HG03060 (cell line): Measurements from ENCODE around the gene MIS18A.

Experiments
- ATAC-seq: cut with Tn5 transposase; IDR thresholded peaks from one replicate; pipeline ENCODE4 v1.9.1; 2021; ENCODE audit warnings: low read depth, moderate number of reproducible peaks; ENCODE audit not compliant: unreplicated experiment

Gene MIS18A

GRCh38 chr21:32256873-32257620 lies 21.8 kb downstream of the MIS18A start:
- ATAC-seq, result no peak

GRCh38 chr21:32256251-32256650 lies 22.6 kb downstream of the MIS18A start:
- no peak for ATAC-seq

DNA sequence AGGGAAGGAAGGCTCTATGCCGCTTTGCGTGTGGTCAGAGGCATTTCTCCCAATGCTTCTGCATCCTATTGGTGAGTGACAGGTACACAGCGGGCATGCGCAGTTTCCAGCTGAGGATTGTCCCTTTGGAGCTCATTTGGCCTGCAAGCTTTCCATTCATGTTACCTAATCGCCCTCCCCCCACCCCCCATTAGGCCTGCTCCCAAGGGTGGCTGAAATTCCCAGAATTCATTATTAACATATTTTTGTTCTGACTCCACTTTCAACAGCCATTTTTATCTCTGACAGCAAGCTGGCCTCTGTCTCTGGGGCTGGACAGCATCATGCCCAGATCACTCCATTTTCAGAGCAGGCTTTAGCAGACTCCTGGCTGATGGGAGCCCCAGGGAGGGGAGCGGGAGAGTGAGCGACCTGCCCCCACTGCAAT lies 25.6 kb downstream of the MIS18A start:
- no peak for ATAC-seq

DNA sequence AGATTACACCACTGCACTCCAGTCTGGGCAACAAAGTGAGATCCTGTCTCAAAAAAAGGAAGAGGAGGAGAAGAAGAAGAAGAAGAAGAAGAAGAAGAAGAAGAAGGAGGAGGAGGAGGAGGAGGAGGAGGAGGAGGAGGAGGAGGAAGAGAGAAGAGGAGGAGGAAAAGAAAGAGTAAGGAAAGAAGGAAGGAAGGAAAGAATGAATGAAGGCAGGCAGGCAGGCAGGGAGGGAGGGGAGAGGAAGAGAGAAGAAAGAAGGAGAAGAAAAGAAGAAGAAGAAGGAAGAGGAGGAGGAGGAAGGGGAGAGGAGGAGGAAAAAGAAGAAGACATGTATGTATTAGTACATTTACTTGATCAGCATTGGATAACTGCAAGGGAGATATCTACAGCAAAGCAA lies 26.7 kb downstream of the MIS18A start:
- ATAC-seq, result no peak

GRCh38 chr21:32249511-32250280 lies 29.2 kb downstream of the MIS18A start:
- ATAC-seq, result no peak

DNA sequence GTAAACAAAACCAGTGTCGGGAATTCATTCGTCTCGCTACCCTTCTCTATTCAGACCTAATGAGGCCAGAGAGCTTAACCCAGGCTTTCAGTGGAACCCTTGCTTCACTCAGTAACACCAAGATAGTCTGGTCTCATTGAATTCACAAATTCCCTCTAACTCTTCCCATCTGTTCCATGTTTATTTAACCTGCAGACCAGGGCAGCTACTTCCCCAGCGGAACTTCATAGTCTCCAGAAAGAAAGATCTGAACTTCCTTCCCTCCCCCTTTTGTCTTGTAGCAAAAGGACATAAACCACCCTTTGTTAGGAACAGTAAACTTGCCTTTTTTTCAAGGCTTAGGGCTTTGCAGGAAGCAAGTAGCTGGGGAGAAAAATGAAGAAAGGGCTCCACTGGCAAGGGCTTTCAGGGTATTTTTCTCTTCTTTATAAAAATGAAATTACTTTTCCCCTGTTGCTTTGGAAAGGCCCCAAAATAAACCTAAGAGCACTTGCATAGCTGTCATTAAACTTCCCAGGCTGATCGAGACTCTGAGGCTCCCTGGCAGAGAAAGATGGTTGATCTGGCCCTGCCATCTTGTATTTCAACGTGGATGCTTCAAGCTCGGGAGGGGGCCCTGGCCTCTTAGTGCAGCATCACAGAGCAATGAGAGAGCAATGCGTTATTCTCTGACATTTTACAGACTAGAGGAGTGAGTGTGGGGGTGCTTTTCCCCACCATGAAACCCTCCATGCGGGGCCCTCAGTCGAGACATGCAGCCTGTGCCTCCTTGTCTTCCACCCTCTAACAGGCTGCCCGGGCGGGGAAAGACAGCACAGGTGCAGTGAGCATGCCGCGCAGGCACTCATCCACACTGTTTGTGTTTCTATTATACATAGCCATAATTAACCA lies 30.0 kb downstream of the MIS18A start:
- ATAC-seq, result no peak

- no peak for ATAC-seq
Observed at GRCh38 chr21:32246571-32247140, 32.2 kb downstream of the MIS18A start.

DNA sequence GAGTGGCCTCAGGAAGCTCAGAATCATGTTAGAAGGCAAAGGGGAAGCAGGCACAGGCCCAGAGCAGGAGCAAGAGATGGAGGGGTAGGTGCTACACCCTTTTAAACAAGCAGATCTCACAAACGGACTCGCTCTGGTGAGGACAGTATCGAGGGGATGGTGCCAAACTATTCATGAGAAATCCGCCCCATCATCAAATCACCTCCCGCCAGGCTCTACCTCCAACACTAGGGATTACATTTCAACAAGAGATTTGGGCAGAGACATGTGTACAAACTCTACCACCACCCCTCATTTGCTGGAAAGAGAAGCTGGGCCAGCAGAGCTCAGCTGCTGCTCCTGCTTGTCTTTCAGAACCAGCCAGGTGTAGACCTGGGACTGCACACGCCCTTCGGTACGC lies 32.9 kb downstream of the MIS18A start:
- ATAC-seq, result no peak

- no peak for ATAC-seq
Observed at GRCh38 chr21:32240851-32241687, 37.8 kb downstream of the MIS18A start.

GRCh38 chr21:32239551-32239950 lies 39.3 kb downstream of the MIS18A start:
- ATAC-seq, result no peak

- ATAC-seq, result no peak
Observed at GRCh38 chr21:32238063-32238462, 40.8 kb downstream of the MIS18A start.

DNA sequence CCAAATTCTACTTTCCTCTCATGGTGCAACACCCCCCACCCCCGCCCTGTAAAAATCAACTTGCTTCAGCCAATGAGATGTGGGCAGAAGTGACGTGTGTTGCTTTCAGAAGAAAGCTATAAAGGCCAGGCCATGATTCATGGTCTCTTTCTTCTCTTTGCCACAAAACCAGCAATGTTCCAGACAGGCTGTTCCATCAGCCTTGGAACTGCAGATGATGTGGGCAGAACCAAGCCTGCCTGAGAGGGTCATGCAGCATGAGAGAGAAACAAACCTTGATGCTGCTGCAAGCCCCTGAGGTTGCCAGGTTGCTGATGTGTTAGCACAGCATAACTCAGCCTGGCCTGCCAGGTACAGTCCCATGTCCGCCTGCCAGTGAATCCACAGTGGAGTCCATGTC lies 41.8 kb downstream of the MIS18A start:
- no peak for ATAC-seq

- ATAC-seq, result no peak
Observed at GRCh38 chr21:32233722-32234301, 45.0 kb downstream of the MIS18A start.

DNA sequence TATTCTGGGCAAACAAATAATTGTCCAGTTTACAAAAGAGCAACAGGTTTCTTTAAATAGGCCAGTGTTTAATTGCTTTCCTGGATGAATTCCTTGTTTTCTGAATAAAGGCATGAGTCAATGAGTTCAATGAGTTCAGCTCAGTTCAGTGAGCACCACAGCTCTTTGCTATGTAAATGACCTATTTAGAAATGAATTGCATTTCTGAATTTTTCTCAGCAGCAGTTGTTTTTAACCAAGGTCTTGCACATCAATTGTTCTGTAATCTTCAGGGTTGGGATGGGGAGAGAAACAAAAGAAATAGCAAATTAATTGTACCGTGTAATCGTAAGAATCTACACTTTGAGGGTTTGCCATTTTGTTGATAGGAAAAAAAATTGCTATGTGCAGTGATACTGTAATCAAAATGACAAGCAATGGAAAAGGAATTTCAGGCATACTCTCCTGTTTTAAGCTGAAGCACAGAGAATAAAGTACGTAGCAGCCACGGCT lies 45.7 kb downstream of the MIS18A start:
- no peak for ATAC-seq

DNA sequence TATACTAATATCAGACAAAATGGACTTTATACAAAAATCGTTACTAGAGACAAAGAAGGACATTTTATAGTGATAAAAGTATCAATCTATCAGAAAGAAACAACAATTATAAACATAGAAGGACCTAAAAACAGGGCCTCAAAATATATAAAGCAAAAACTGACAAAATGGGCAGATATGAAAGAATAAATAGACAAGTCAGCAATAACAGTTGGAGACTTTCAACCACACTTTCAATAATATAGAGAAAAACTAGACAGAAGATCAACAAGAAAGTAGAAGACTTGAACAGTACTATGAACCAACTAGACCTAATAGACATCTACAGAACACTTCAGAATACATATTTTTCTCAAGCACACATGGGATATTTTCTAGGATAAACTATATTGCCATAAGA lies 52.4 kb downstream of the MIS18A start:
- ATAC-seq, result no peak
